ENCODE measurements around the gene LTC4S. TPM values are rescaled to one million over a fixed set of nuclear protein-coding genes. Genes with fewer than 3 reads are reported as not detected.
A peak's percentile ranks its signal among the peaks of the same experiment; 100 is the strongest.
"Not testable (repeated sequence)": the region's sequence is repeated elsewhere in the genome, so short reads cannot be mapped to it uniquely, and the experiment has no call there.

Gene LTC4S
- total RNA-seq, 4 donors from 2014 or later: 3.0 to 3.8 (median 3.2) TPM; not detected in 1

- DNase-seq: no peak
- peaks cover 0 to 10% (median 2%) of the 10 kb centered on the region in 4 donors for H3K4me1 ChIP-seq
- TF ChIP-seq POLR2AphosphoS5 (IDR thresholded peaks at IDR 0.05): no peak
- no peak for TF ChIP-seq CTCF (IDR thresholded peaks at IDR 0.05)
- TF ChIP-seq POLR2A (IDR thresholded peaks at IDR 0.05): no peak
- no peak for TF ChIP-seq EP300 (IDR thresholded peaks at IDR 0.05; ENCODE audit: low read depth)
- H3K4me3 ChIP-seq: no peak overlapping the region
- H3K27ac ChIP-seq: no peak overlapping the region
- in situ Hi-C loops (cut with MboI; ENCODE audit: low pct_ligation_motif_present in 1 of 4, low pct_unique_long_range_greater_than_20kb in 1 of 4, low sequenced_read_pairs in 3 of 4): no loop called here
- 84% methylated on average over 7 of the region's 7 CpGs; no CpG with 5 or more reads in 1 of the 2 donors for WGBS, 2 donors (ENCODE audit: low coverage in 1 of 2)
- intact Hi-C loops (cut with DNase I; ENCODE audit: low total_unique reads): no loop called here
- no peaks in the 10 kb centered on the region for H3K9me3 ChIP-seq
- H3K36me3 ChIP-seq: no peaks in the 10 kb centered on the region
- no peaks in the 10 kb centered on the region for H3K27me3 ChIP-seq
Measured at GRCh38 chr5:179788193-179788854, 5.5 kb upstream of the LTC4S start.

GRCh38 chr5:179789278-179789677 lies 4.5 kb upstream of the LTC4S start:
- H3K36me3 ChIP-seq; H3K27me3 ChIP-seq; intact Hi-C loops (cut with DNase I; ENCODE audit: low total_unique reads); DNase-seq; in situ Hi-C loops (cut with MboI; ENCODE audit: low pct_ligation_motif_present in 1 of 4, low pct_unique_long_range_greater_than_20kb in 1 of 4, low sequenced_read_pairs in 3 of 4); H3K4me3 ChIP-seq; H3K9me3 ChIP-seq; H3K27ac ChIP-seq: not testable (repeated sequence)
- WGBS, 2 donors (ENCODE audit: low coverage in 1 of 2): 89 to 94% methylated on average over 4 to 9 of the region's 9 CpGs
- H3K4me1 ChIP-seq: peaks cover 5 to 20% (median 9%) of the 10 kb centered on the region in 4 donors

- no peak for DNase-seq
- no peak for TF ChIP-seq POLR2A (IDR thresholded peaks at IDR 0.05)
- no peak for TF ChIP-seq CTCF (IDR thresholded peaks at IDR 0.05)
- no peak for TF ChIP-seq EP300 (IDR thresholded peaks at IDR 0.05; ENCODE audit: low read depth)
- TF ChIP-seq POLR2AphosphoS5 (IDR thresholded peaks at IDR 0.05): no peak
- intact Hi-C loops (cut with DNase I; ENCODE audit: low total_unique reads) (no loop called here), in situ Hi-C loops (cut with MboI; ENCODE audit: low pct_ligation_motif_present in 1 of 4, low pct_unique_long_range_greater_than_20kb in 1 of 4, low sequenced_read_pairs in 3 of 4) (no loop called here)
- Histone ChIP-seq H3K27me3 (no peaks in the 10 kb centered on the region), H3K9me3 (no peaks in the 10 kb centered on the region), H3K36me3 (no peaks in the 10 kb centered on the region), H3K27ac (peak overlapping the region; percentile 47 to 59 (median 56)), H3K4me3 (no peak overlapping the region), H3K4me1 (peaks cover 19 to 42% (median 28%) of the 10 kb centered on the region in 4 donors)
- 67% methylated on average over 12 of the region's 15 CpGs; no CpG with 5 or more reads in 1 of the 2 donors for WGBS, 2 donors (ENCODE audit: low coverage in 1 of 2)
Measured at GRCh38 chr5:179791881-179792611, 1.7 kb upstream of the LTC4S start.

GRCh38 chr5:179792612-179793467 lies 946 bp upstream of the LTC4S start:
- intact Hi-C loops (cut with DNase I; ENCODE audit: low total_unique reads) (no loop called here), in situ Hi-C loops (cut with MboI; ENCODE audit: low pct_ligation_motif_present in 1 of 4, low pct_unique_long_range_greater_than_20kb in 1 of 4, low sequenced_read_pairs in 3 of 4) (no loop called here)
- Histone ChIP-seq H3K36me3 (peaks cover 0 to 4% (median 1%) of the 10 kb centered on the region in 4 donors), H3K27me3 (no peaks in the 10 kb centered on the region), H3K4me1 (peaks cover 19 to 46% (median 29%) of the 10 kb centered on the region in 4 donors), H3K27ac (peak overlapping the region; percentile 47 to 59 (median 56)), H3K9me3 (no peaks in the 10 kb centered on the region), H3K4me3 (no peak overlapping the region)
- 80 to 83% methylated on average over 2 to 23 of the region's 24 CpGs for WGBS, 2 donors (ENCODE audit: low coverage in 1 of 2)
- TF ChIP-seq EP300 (IDR thresholded peaks at IDR 0.05; ENCODE audit: low read depth) (no peak), POLR2A (IDR thresholded peaks at IDR 0.05) (no peak), POLR2AphosphoS5 (IDR thresholded peaks at IDR 0.05) (no peak), CTCF (IDR thresholded peaks at IDR 0.05) (no peak)
- no peak for DNase-seq
